ENCODE data around the gene RPUSD1. TPM values are rescaled to one million over a fixed set of nuclear protein-coding genes. Genes with fewer than 3 reads are reported as not detected.

Gene RPUSD1
- total and polyA plus RNA-seq, 2 donors (not counting 1 experiment from before 2014, with no cell fraction given): 8.2 to 16.2 TPM

DNA sequence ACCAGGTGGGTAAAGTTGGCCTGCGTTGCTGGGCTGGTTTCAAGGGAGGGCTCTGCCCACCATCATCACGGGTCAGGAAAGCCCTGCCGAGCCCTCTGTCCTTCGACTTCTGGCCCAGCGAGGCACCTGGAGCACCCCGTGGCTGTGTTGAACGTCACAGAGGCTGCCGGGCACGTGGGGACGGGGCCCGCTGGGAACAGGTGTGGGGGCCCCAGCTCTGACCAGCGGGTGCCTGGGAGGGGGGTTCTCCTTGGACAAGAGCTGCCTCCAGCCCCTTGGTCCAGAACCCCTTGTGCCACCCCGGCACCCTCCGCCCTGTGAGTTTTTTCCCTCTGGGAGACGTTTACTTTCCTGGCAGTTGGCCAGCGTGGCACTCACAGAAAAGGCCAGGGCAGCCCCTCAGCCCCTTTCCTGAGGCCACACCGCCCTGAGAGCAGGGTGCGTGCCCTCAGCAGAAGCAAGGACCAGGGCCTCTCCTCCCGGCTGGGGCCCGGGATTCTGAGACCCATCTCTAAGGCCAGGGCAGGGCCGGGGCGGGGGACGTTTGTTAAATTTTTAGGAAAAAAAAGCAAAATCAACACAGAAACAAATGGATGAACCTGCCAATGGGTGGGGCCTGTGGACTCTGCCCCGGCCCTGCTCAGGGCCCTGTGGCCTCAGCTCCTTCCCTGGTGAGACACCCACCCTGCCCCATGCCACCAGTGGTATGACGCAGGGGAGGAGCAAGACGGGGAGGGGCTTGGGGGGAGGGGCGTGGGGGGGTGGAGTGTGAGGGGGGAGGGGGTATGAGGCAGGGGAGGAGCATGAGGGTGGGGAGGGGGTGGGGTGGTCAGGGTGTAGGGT lies 43.6 kb upstream of the RPUSD1 start:
- no peaks in the 10 kb centered on the region for H4K20me1 ChIP-seq (ENCODE audit: control insufficient read depth, extremely low read depth, insufficient read depth, low read length)
- no peak overlapping the region for H3K9ac ChIP-seq (ENCODE audit: insufficient read depth, low read length)
- H3K4me3 ChIP-seq (replicated peaks in 1 of 4; ENCODE audit: control extremely low read depth in 1 of 4, insufficient read depth in 1 of 4, low read depth in 3 of 4, low read length in 4 of 4): no peak overlapping the region
- H3K79me2 ChIP-seq (ENCODE audit: control insufficient read depth, insufficient read depth, low read length): no peaks in the 10 kb centered on the region
- no peak for DNase-seq (ENCODE audit: low read depth in 2 of 2)
- no peaks in the 10 kb centered on the region for H3K9me3 ChIP-seq (ENCODE audit: control insufficient read depth, insufficient read depth, low read depth, low read length)
- no peak overlapping the region for H3K27ac ChIP-seq (ENCODE audit: insufficient read depth, low read length)
- H3K36me3 ChIP-seq (ENCODE audit: control insufficient read depth, insufficient read depth, low read length): no peaks in the 10 kb centered on the region
- H3K4me2 ChIP-seq (ENCODE audit: extremely low read depth, insufficient read depth, low read length): no peak overlapping the region
- no peak for TF ChIP-seq EZH2 (IDR thresholded peaks at IDR 0.05; ENCODE audit: low read length, missing control alignments)
- TF ChIP-seq, protein P1, sequence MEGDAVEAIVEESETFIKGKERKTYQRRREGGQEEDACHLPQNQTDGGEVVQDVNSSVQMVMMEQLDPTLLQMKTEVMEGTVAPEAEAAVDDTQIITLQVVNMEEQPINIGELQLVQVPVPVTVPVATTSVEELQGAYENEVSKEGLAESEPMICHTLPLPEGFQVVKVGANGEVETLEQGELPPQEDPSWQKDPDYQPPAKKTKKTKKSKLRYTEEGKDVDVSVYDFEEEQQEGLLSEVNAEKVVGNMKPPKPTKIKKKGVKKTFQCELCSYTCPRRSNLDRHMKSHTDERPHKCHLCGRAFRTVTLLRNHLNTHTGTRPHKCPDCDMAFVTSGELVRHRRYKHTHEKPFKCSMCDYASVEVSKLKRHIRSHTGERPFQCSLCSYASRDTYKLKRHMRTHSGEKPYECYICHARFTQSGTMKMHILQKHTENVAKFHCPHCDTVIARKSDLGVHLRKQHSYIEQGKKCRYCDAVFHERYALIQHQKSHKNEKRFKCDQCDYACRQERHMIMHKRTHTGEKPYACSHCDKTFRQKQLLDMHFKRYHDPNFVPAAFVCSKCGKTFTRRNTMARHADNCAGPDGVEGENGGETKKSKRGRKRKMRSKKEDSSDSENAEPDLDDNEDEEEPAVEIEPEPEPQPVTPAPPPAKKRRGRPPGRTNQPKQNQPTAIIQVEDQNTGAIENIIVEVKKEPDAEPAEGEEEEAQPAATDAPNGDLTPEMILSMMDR (conservative IDR thresholded peaks at IDR 0.05 in 1 of 2, IDR thresholded peaks at IDR 0.05 in 1 of 2; ENCODE audit: low read depth in 1 of 2, low read length in 2 of 2): no peak
- H3K4me1 ChIP-seq (ENCODE audit: control insufficient read depth, extremely low read depth, insufficient read depth, low read length): no peaks in the 10 kb centered on the region
- H3K27me3 ChIP-seq (ENCODE audit: control insufficient read depth, insufficient read depth, low read length): no peaks in the 10 kb centered on the region
- no peak overlapping the region for H2AFZ ChIP-seq (ENCODE audit: low read length)

DNA sequence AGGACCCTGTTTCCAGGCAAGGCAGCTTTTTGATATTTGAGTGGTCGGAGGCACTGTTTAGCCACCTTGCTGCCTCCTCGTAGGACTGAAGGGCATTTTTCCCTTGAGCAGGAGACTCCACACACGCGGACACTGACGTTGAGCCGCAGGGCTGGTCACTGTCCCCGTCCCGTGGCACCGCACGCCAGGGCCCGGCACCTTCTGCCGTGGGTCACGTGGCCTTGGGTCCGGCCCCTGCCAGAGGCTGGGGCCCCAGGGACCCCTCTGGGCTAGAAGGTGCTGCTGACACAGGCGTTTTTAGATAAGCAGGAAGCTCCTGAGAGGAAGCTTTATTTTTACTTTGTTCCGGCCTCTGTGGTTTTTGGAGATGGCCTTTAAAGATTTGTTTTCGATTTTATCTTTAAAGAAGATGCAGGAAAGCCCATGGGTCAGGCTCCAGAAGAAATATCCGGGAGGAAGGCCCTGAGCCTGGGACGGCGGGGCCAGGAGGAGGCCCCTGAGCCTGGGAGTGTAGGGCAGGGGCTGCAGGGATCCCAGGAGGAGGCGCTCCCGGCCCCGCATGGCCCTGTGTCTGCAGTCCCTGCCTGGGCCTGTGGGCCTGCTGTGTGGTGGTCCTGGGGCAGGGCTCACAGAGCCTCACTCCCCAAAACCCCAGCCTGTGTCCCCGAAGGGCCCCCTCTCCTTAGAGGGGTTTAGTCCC lies 42.8 kb upstream of the RPUSD1 start:
- H3K27me3 ChIP-seq (ENCODE audit: control insufficient read depth, insufficient read depth, low read length): no peaks in the 10 kb centered on the region
- H3K36me3 ChIP-seq (ENCODE audit: control insufficient read depth, insufficient read depth, low read length): no peaks in the 10 kb centered on the region
- no peaks in the 10 kb centered on the region for H3K4me1 ChIP-seq (ENCODE audit: control insufficient read depth, extremely low read depth, insufficient read depth, low read length)
- no peaks in the 10 kb centered on the region for H3K9me3 ChIP-seq (ENCODE audit: control insufficient read depth, insufficient read depth, low read depth, low read length)
- H3K4me3 ChIP-seq (replicated peaks in 1 of 4; ENCODE audit: control extremely low read depth in 1 of 4, insufficient read depth in 1 of 4, low read depth in 3 of 4, low read length in 4 of 4): no peak overlapping the region
- H3K27ac ChIP-seq (ENCODE audit: insufficient read depth, low read length): no peak overlapping the region
- H3K9ac ChIP-seq (ENCODE audit: insufficient read depth, low read length): no peak overlapping the region
- H3K79me2 ChIP-seq (ENCODE audit: control insufficient read depth, insufficient read depth, low read length): no peaks in the 10 kb centered on the region
- no peak overlapping the region for H3K4me2 ChIP-seq (ENCODE audit: extremely low read depth, insufficient read depth, low read length)
- no peak for DNase-seq (ENCODE audit: low read depth in 2 of 2)
- no peaks in the 10 kb centered on the region for H4K20me1 ChIP-seq (ENCODE audit: control insufficient read depth, extremely low read depth, insufficient read depth, low read length)
- TF ChIP-seq, protein P1 (conservative IDR thresholded peaks at IDR 0.05 in 1 of 2, IDR thresholded peaks at IDR 0.05 in 1 of 2; ENCODE audit: low read depth in 1 of 2, low read length in 2 of 2): no peak
- no peak for TF ChIP-seq EZH2 (IDR thresholded peaks at IDR 0.05; ENCODE audit: low read length, missing control alignments)
- no peak overlapping the region for H2AFZ ChIP-seq (ENCODE audit: low read length)

DNA sequence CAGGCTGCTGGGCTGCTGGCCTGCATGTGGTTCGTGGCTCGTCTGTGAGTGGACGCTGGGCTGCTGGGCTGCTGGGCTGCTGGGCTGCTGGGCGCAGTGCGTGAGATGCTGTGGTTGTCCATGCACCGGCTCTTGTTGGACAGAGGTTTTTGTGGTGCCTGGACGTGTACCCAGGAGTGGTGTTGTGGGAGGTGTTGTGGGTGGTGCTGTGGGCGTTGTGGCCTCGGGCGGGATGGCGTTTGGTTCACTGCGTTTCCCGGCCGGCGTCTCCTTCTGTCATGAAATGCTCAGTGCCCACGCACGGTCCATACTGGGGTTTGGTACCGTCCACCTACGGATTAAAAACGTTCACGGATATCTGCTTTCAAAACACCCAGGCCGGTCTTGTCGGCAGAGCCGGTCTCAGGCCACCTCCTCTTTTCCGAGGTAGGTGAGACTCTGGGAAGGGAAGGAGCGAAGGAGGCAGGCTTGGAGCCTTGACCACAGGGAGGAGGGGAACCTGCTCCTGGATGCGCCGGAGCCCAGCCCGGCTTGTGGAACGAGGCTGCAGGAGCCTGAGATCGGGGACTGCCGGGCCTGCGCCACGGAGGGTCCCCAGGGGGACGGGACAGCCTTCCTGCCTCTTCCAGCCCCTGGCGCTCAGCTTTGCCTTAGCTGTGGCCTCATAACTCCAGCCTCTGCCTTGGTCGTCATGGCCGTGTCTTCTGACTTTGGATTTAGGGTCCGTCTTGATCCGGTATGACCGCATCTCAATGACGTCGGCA lies 42.1 kb upstream of the RPUSD1 start:
- DNase-seq (ENCODE audit: low read depth in 2 of 2): no peak
- Histone ChIP-seq H3K9me3 (ENCODE audit: control insufficient read depth, insufficient read depth, low read depth, low read length) (no peaks in the 10 kb centered on the region), H3K27me3 (ENCODE audit: control insufficient read depth, insufficient read depth, low read length) (no peaks in the 10 kb centered on the region), H3K36me3 (ENCODE audit: control insufficient read depth, insufficient read depth, low read length) (no peaks in the 10 kb centered on the region), H3K9ac (ENCODE audit: insufficient read depth, low read length) (no peak overlapping the region), H3K79me2 (ENCODE audit: control insufficient read depth, insufficient read depth, low read length) (no peaks in the 10 kb centered on the region), H3K4me1 (ENCODE audit: control insufficient read depth, extremely low read depth, insufficient read depth, low read length) (no peaks in the 10 kb centered on the region), H3K27ac (ENCODE audit: insufficient read depth, low read length) (no peak overlapping the region), H3K4me2 (ENCODE audit: extremely low read depth, insufficient read depth, low read length) (no peak overlapping the region), H2AFZ (ENCODE audit: low read length) (no peak overlapping the region), H3K4me3 (replicated peaks in 1 of 4; ENCODE audit: control extremely low read depth in 1 of 4, insufficient read depth in 1 of 4, low read depth in 3 of 4, low read length in 4 of 4) (no peak overlapping the region), H4K20me1 (ENCODE audit: control insufficient read depth, extremely low read depth, insufficient read depth, low read length) (no peaks in the 10 kb centered on the region)
- TF ChIP-seq EZH2 (IDR thresholded peaks at IDR 0.05; ENCODE audit: low read length, missing control alignments): no peak
- TF ChIP-seq, protein P1 (conservative IDR thresholded peaks at IDR 0.05 in 1 of 2, IDR thresholded peaks at IDR 0.05 in 1 of 2; ENCODE audit: low read depth in 1 of 2, low read length in 2 of 2): no peak

Data from fibroblast of lung (primary cell).